ENCODE data around the gene TXNDC12.
"Not testable (repeated sequence)": the region's sequence is repeated elsewhere in the genome, so short reads cannot be mapped to it uniquely, and the experiment has no call there.

TXNDC12 gene

DNA sequence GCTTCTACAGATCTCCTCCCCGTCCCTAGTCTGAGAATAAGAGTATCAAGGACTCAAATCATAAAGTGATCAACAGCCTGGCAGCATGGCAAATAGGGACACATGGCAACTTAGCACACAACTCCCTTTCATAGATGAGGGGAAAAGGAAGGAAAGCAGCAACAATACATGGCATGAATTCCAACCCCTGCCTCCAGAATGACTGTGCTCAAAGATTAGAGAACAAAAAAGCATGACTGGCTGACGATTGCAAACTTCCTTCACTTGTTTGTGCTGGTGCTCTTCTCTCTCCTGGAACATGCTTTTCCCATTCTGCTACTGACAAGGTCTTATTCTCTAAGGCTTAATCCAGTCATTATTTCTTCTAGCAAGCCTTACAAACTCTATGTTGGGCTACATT is 32.9 kb downstream of the TXNDC12 start:
- Histone ChIP-seq H3K4me2 (ENCODE audit: low read depth, low read length) (no peak overlapping the region), H3K4me1 (ENCODE audit: low read length) (no peaks in the 10 kb centered on the region), H3K27ac (ENCODE audit: low read length) (no peak overlapping the region), H3K9ac (ENCODE audit: low read length) (no peak overlapping the region), H3K79me2 (ENCODE audit: low read length) (no peaks in the 10 kb centered on the region), H3K4me3 (ENCODE audit: low read length) (no peak overlapping the region), H3K9me3 (replicated peaks; ENCODE audit: insufficient read depth, low read length) (no peaks in the 10 kb centered on the region), H3K9me2 (replicated peaks; ENCODE audit: insufficient read depth, low read length) (no peaks in the 10 kb centered on the region), H4K20me1 (ENCODE audit: insufficient read depth, low read length) (no peaks in the 10 kb centered on the region), H3K36me3 (replicated peaks; ENCODE audit: insufficient read depth, low read length) (no peaks in the 10 kb centered on the region), H3K27me3 (replicated peaks; ENCODE audit: insufficient read depth, low read length) (no peaks in the 10 kb centered on the region), H3F3A (ENCODE audit: insufficient read depth, low read length) (no peaks in the 10 kb centered on the region), H2AFZ (ENCODE audit: low read length) (no peak overlapping the region)
- TF ChIP-seq, protein P1, sequence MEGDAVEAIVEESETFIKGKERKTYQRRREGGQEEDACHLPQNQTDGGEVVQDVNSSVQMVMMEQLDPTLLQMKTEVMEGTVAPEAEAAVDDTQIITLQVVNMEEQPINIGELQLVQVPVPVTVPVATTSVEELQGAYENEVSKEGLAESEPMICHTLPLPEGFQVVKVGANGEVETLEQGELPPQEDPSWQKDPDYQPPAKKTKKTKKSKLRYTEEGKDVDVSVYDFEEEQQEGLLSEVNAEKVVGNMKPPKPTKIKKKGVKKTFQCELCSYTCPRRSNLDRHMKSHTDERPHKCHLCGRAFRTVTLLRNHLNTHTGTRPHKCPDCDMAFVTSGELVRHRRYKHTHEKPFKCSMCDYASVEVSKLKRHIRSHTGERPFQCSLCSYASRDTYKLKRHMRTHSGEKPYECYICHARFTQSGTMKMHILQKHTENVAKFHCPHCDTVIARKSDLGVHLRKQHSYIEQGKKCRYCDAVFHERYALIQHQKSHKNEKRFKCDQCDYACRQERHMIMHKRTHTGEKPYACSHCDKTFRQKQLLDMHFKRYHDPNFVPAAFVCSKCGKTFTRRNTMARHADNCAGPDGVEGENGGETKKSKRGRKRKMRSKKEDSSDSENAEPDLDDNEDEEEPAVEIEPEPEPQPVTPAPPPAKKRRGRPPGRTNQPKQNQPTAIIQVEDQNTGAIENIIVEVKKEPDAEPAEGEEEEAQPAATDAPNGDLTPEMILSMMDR (IDR thresholded peaks at IDR 0.05; ENCODE audit: low read length): no peak
- TF ChIP-seq EZH2 (optimal IDR thresholded peaks at IDR 0.05; ENCODE audit: low read depth, low read length) (no peak), EZH2phosphoT487 (IDR thresholded peaks at IDR 0.05; ENCODE audit: low read length) (no peak)
- DNase-seq: no peak

DNA sequence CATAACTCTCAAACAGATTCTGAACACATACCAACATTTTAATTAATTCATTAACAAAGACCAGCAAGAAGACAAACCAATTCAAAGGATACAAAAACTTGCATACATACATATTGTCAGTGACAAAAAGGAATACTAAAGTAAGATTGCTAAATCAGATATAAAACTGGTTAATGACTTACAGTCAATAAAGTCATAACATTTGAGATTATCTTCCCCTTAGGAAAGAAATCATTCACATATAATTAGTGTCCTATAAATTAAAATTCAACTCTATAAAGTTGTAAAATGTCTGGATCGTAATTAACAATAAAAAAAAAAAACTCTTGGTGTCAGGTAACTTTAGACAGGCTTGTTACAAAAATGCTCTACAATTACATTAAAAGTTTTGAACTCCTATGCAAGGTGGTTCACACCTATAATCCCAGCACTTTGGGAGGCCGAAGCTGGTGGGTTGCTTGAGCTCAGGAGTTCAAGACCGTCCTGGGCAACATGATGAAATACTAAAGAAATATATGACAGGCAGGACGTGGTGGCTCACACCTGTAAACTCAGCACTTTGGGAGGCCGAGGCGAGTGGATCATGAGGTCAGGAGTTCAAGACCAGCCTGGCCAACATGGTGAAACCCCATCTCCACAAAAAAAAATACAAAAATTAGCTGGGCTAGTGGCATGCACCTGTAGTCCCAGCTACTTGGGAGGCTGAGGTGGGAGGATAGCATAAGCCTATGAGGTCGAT is 46.8 kb downstream of the TXNDC12 start:
- no peak overlapping the region for H3K4me3 ChIP-seq (ENCODE audit: low read length)
- no peaks in the 10 kb centered on the region for H3K4me1 ChIP-seq (ENCODE audit: low read length)
- no peak overlapping the region for H3K9ac ChIP-seq (ENCODE audit: low read length)
- H3K9me3 ChIP-seq (replicated peaks; ENCODE audit: insufficient read depth, low read length): no peaks in the 10 kb centered on the region
- no peaks in the 10 kb centered on the region for H3K36me3 ChIP-seq (replicated peaks; ENCODE audit: insufficient read depth, low read length)
- H3K79me2 ChIP-seq (ENCODE audit: low read length): no peaks in the 10 kb centered on the region
- TF ChIP-seq, protein P1 (IDR thresholded peaks at IDR 0.05; ENCODE audit: low read length): no peak
- TF ChIP-seq EZH2phosphoT487 (IDR thresholded peaks at IDR 0.05; ENCODE audit: low read length) (no peak), EZH2 (optimal IDR thresholded peaks at IDR 0.05; ENCODE audit: low read depth, low read length) (no peak)
- H3K27ac ChIP-seq (ENCODE audit: low read length): no peak overlapping the region
- no peaks in the 10 kb centered on the region for H3F3A ChIP-seq (ENCODE audit: insufficient read depth, low read length)
- H3K4me2 ChIP-seq (ENCODE audit: low read depth, low read length): no peak overlapping the region
- no peaks in the 10 kb centered on the region for H4K20me1 ChIP-seq (ENCODE audit: insufficient read depth, low read length)
- no peak overlapping the region for H2AFZ ChIP-seq (ENCODE audit: low read length)
- no peak for DNase-seq
- no peaks in the 10 kb centered on the region for H3K9me2 ChIP-seq (replicated peaks; ENCODE audit: insufficient read depth, low read length)
- H3K27me3 ChIP-seq (replicated peaks; ENCODE audit: insufficient read depth, low read length): no peaks in the 10 kb centered on the region

DNA sequence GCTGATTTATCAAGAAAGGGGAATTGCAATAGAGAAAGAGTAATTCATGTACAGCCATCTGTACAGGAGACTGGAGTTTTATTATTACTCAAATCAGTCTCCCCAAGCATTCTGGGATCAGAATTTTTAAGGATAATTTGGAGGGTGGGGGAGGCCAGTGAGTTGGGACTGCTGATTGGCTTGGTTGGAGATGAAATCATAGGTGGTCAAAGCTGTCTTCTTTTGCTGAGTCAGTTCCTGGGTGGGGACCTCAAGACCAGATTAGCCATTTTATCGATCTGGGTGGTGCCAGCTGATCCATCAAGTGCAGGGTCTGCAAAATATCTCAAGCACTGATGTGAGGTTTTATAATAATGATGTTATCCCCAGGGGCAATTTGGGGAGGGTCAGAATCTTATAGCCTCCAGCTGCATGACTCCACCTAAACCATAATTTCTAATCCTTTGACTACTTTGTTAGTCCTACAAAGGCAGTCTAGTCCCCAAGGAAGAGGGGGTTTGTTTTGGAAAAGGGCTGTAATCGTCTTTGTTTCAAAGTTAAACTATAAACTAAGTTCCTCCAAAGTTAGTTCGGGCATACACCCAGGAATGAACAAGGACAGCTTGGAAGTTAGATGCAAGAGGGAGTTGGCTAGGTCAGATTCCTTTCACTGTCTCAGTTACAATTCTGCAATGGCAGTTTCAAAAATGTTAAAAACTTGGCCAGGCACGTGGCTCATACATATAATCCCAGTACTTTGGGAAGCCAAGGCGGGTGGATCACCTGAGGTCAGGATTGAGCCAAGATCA is 47.6 kb downstream of the TXNDC12 start:
- Histone ChIP-seq H3K79me2 (ENCODE audit: low read length) (no peaks in the 10 kb centered on the region), H3F3A (ENCODE audit: insufficient read depth, low read length) (no peaks in the 10 kb centered on the region), H2AFZ (ENCODE audit: low read length) (no peak overlapping the region), H3K4me1 (ENCODE audit: low read length) (no peaks in the 10 kb centered on the region), H3K9ac (ENCODE audit: low read length) (no peak overlapping the region), H3K4me2 (ENCODE audit: low read depth, low read length) (no peak overlapping the region), H3K9me2 (replicated peaks; ENCODE audit: insufficient read depth, low read length) (no peaks in the 10 kb centered on the region), H3K36me3 (replicated peaks; ENCODE audit: insufficient read depth, low read length) (no peaks in the 10 kb centered on the region), H3K27me3 (replicated peaks; ENCODE audit: insufficient read depth, low read length) (no peaks in the 10 kb centered on the region), H4K20me1 (ENCODE audit: insufficient read depth, low read length) (no peaks in the 10 kb centered on the region), H3K27ac (ENCODE audit: low read length) (no peak overlapping the region), H3K4me3 (ENCODE audit: low read length) (no peak overlapping the region), H3K9me3 (replicated peaks; ENCODE audit: insufficient read depth, low read length) (no peaks in the 10 kb centered on the region)
- DNase-seq: no peak
- no peak for TF ChIP-seq EZH2phosphoT487 (IDR thresholded peaks at IDR 0.05; ENCODE audit: low read length)
- TF ChIP-seq EZH2 (optimal IDR thresholded peaks at IDR 0.05; ENCODE audit: low read depth, low read length): no peak
- TF ChIP-seq, protein P1 (IDR thresholded peaks at IDR 0.05; ENCODE audit: low read length): no peak

DNA sequence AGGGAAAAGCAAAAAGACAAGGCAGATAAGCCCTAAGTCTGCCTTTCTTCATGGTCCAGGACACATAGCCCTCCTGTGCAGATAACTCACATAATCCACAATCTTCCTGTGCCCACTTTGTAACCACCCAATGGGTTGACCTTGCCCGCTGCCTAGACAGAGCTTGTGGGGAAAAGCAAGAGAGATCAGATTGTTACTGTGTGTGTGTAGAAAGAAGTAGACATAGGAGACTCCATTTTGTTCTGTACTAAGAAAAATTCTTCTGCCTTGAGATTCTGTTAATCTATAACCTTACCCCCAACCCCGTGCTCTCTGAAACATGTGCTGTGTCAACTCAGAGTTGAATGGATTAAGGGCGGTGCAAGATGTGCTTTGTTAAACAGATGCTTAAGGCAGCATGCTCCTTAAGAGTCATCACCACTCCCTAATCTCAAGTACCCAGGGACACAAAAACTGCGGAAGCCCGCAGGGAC is 48.9 kb downstream of the TXNDC12 start:
- H3K79me2 ChIP-seq (ENCODE audit: low read length); H3K27me3 ChIP-seq (replicated peaks; ENCODE audit: insufficient read depth, low read length); H3K9me2 ChIP-seq (replicated peaks; ENCODE audit: insufficient read depth, low read length); H4K20me1 ChIP-seq (ENCODE audit: insufficient read depth, low read length); H3K27ac ChIP-seq (ENCODE audit: low read length); H3K4me3 ChIP-seq (ENCODE audit: low read length); H3F3A ChIP-seq (ENCODE audit: insufficient read depth, low read length); H2AFZ ChIP-seq (ENCODE audit: low read length); H3K4me1 ChIP-seq (ENCODE audit: low read length); H3K9ac ChIP-seq (ENCODE audit: low read length); DNase-seq; H3K36me3 ChIP-seq (replicated peaks; ENCODE audit: insufficient read depth, low read length); H3K9me3 ChIP-seq (replicated peaks; ENCODE audit: insufficient read depth, low read length); H3K4me2 ChIP-seq (ENCODE audit: low read depth, low read length): not testable (repeated sequence)

DNA sequence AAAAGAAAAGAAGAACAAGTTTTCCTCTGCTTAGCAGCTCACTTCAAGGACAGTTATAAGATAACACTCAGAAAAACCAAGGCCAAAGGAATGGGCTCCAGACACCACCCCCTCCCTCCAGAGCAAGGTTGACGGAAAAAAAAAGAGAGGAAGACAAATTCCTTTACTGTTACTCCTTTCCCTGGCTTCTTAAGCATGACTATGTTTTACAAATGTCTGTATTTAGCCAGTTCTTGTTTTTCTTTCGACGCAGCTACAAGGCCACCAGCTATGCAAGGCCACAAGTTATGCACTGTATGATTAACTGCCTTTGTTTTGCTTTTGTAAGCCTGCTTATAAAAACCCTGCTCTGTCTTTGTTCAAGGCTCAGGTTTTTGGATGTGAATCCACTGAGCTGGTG is 49.4 kb downstream of the TXNDC12 start:
- H3K27me3 ChIP-seq (replicated peaks; ENCODE audit: insufficient read depth, low read length); H2AFZ ChIP-seq (ENCODE audit: low read length); H3K9ac ChIP-seq (ENCODE audit: low read length); H3K79me2 ChIP-seq (ENCODE audit: low read length); H3K4me2 ChIP-seq (ENCODE audit: low read depth, low read length); DNase-seq; H3F3A ChIP-seq (ENCODE audit: insufficient read depth, low read length); H3K9me2 ChIP-seq (replicated peaks; ENCODE audit: insufficient read depth, low read length); H3K4me3 ChIP-seq (ENCODE audit: low read length); H3K9me3 ChIP-seq (replicated peaks; ENCODE audit: insufficient read depth, low read length); H4K20me1 ChIP-seq (ENCODE audit: insufficient read depth, low read length); H3K36me3 ChIP-seq (replicated peaks; ENCODE audit: insufficient read depth, low read length); H3K4me1 ChIP-seq (ENCODE audit: low read length); H3K27ac ChIP-seq (ENCODE audit: low read length): not testable (repeated sequence)

All from MM.1S (cell line).